Activated T-cell treated with anti-CD3 and anti-CD28 coated beads, Interleukin-2, amount 50 U/mL, for 4 hours (primary cell): ENCODE data around the gene CHST11. TPM values are rescaled to one million over a fixed set of nuclear protein-coding genes. Genes with fewer than 3 reads are reported as not detected.
A peak's percentile ranks its signal among the peaks of the same experiment; 100 is the strongest.
"Not testable (repeated sequence)": the region's sequence is repeated elsewhere in the genome, so short reads cannot be mapped to it uniquely, and the experiment has no call there.

Experiments
- ATAC-seq, 2 donors: fragments of 200-7000 bp; cut with Tn5 transposase; one replicate each; pipeline ENCODE4 v1.10.0; 2021
- DNase-seq: peaks from one replicate; pipeline ENCODE4 v3.0.0-alpha.2; 2020
- H3K27me3 Mint-ChIP-seq: one replicate; pipeline ENCODE4 v1.8.0; 2021; ENCODE audit warnings: low read depth, mixed read lengths
- H3K36me3 Mint-ChIP-seq: one replicate; pipeline ENCODE4 v1.8.0; 2022; ENCODE audit warnings: mixed read lengths; ENCODE audit not compliant: insufficient read depth
- H3K4me1 Mint-ChIP-seq: one replicate; pipeline ENCODE4 v1.8.0; 2021; ENCODE audit warnings: low read depth, mixed read lengths
- H3K4me3 Mint-ChIP-seq: one replicate; pipeline ENCODE4 v1.8.0; 2021; ENCODE audit warnings: mild to moderate bottlenecking, moderate library complexity, mixed read lengths
- H3K9me3 Mint-ChIP-seq: one replicate; pipeline ENCODE4 v1.8.0; 2021; ENCODE audit warnings: mixed read lengths
- total RNA-seq, 3 donors: library from RNA; stranded (reverse); gene quantifications; one replicate each; pipeline ENCODE4 v1.2.1, GENCODE V29; 2021

Gene CHST11
- total RNA-seq, 3 donors from 2014 or later = 40.5 to 70.7 (median 61.7) TPM

DNA sequence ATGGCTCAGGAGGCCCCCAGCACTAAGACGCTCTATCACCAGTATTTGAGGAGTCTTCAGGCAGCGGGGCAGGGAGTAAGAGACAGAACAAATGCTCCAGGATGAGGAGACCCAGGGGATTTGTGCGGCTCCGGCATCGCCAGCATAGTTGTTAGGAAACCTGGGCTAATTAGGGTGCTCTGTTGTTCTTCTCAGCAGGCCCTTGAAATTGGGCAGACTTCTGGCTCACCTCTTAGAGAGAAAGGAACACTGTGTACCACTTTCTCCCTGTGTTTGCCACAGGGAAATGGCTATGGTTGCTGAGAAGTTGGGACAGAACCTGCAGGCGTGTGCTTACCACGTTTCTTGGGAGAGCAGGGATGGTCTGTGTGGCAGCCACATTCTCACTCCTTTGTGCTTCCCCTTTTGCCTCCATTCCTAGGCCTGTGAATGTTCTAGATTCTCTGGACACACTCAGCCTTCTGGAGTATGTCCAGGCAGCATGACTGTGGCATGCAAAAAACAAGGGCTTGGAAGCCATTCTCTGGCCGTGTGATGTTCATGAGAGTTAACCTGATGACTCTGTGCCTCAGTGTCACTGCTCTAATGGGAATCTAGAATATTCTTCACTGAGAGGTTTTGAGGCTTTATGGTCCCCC is 109.0 kb downstream of the CHST11 start:
- Mint-ChIP-seq H3K4me1 (peaks cover 59% of the 10 kb centered on the region), H3K9me3 (peaks cover 4% of the 10 kb centered on the region), H3K36me3 (peaks cover 26% of the 10 kb centered on the region), H3K27me3 (no peaks in the 10 kb centered on the region), H3K4me3 (no peak overlapping the region)
- DNase-seq = no peak
- ATAC-seq = no peak

DNA sequence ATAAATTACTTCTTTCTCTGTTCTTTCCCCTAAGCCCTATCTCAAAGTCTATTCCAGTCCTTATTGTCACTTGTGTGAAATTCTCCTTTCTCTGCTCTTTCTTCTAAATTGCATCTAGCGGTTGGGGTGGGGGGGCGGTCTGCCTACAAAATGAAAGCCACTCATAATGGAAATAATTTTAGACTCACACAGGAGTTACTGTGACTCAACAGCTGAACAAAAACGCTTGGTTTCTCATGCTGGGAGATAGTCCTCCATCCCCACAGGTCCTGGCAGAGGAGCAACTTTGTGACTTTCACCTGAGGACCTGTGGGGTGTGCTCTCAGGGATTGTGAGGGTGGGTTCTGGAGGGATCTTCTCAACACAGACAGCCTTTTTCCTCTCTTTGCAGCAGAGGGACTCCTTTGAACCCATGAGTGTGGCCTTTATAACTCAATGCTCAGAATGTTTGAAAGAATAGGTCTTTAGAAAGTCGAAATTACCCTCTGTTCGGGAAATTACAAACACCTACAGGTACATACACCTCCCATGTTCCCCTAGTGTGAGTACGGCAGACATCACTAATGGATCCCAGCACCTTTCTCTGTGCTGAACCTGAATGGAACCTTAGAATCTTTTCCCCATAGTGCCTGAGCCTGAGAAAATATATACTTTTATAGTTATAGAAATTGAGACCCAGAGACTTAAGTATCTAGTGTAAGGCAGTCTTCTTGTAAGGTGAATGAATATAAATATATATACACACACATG is 109.7 kb downstream of the CHST11 start:
- Mint-ChIP-seq H3K4me1 (peaks cover 64% of the 10 kb centered on the region), H3K4me3 (no peak overlapping the region), H3K9me3 (peaks cover 4% of the 10 kb centered on the region), H3K27me3 (no peaks in the 10 kb centered on the region), H3K36me3 (peaks cover 25% of the 10 kb centered on the region)
- peak; percentile 36 to 46 for ATAC-seq
- DNase-seq = peak; percentile 22

DNA sequence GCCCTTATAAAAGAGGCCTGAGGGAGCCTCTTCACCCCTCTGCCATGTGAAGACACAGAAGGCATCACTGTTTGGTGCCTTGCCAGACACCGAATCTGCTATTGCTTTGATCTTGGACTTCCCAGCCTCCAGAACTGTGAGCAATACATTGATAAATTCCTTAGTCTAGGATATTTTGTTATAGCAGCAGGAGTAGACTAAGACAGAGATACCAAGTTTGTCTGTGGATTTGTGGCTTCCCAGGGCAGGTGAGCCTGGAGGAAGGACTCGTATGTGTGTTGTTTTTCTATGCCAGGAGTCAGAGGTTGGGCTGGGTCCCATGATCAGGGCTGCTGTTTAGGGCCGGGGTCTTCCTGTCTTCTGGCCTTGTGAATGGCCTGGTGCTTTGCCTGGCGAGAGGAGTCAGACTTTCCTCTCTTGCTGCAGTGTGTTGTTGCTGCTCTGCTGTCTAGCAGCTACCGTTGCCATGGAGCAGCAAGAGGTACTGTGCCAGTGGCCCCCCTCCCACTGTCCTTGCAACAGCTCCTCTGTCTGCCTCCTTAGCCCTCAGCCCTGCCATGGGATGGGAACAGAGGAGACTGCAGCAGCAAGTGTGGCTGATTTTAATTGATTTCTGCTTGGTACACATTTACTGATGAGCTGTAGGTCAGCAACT is 111.2 kb downstream of the CHST11 start:
- no peaks in the 10 kb centered on the region for H3K27me3 Mint-ChIP-seq
- ATAC-seq (no peak), DNase-seq (no peak)
- H3K9me3 Mint-ChIP-seq = peaks cover 4% of the 10 kb centered on the region
- no peak overlapping the region for H3K4me3 Mint-ChIP-seq
- H3K36me3 Mint-ChIP-seq = peaks cover 29% of the 10 kb centered on the region
- H3K4me1 Mint-ChIP-seq = peaks cover 73% of the 10 kb centered on the region

DNA sequence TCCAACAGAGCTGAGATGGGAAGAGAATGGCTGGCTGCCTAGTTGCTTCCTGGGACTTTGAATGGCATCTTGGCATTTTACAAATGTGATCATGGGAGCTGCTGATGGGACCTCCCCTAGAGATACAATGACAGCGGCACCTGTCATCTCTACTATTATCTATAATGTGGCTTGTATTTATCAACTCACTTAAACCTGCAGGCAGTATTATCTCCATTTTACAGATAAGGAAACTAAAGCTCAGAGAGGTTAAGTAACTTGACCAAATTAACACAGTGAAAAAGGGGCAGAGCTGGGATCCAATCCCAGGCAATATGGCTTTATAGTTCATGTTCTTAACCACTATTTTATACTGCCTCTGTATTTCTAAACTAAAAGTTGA is 111.7 kb downstream of the CHST11 start:
- peaks cover 28% of the 10 kb centered on the region for H3K36me3 Mint-ChIP-seq
- H3K4me1 Mint-ChIP-seq = peaks cover 71% of the 10 kb centered on the region
- peaks cover 4% of the 10 kb centered on the region for H3K9me3 Mint-ChIP-seq
- ATAC-seq = no peak
- no peaks in the 10 kb centered on the region for H3K27me3 Mint-ChIP-seq
- DNase-seq = no peak
- no peak overlapping the region for H3K4me3 Mint-ChIP-seq

DNA sequence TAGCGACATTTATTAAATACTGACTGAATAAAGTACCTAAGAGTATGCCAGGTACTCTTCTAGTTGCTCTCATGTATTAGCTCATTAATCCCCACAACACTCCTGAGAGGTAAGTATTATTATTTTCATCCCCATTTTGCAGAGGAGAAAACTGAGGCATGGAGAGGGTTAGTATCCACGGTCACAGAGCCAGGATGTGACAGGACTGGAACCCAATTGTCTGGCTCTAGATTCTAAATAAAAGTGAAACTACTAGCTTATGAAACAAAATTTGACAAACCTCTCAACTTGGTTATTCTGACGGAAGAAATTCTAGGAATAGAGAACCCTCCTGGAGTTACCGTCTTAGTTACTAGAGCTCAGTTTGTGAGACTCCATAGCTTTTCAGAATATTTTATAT is 112.2 kb downstream of the CHST11 start:
- Mint-ChIP-seq H3K27me3 (no peaks in the 10 kb centered on the region), H3K4me3 (no peak overlapping the region), H3K9me3 (peaks cover 4% of the 10 kb centered on the region), H3K36me3 (peaks cover 27% of the 10 kb centered on the region), H3K4me1 (peaks cover 69% of the 10 kb centered on the region)
- no peak for ATAC-seq
- DNase-seq = no peak

DNA sequence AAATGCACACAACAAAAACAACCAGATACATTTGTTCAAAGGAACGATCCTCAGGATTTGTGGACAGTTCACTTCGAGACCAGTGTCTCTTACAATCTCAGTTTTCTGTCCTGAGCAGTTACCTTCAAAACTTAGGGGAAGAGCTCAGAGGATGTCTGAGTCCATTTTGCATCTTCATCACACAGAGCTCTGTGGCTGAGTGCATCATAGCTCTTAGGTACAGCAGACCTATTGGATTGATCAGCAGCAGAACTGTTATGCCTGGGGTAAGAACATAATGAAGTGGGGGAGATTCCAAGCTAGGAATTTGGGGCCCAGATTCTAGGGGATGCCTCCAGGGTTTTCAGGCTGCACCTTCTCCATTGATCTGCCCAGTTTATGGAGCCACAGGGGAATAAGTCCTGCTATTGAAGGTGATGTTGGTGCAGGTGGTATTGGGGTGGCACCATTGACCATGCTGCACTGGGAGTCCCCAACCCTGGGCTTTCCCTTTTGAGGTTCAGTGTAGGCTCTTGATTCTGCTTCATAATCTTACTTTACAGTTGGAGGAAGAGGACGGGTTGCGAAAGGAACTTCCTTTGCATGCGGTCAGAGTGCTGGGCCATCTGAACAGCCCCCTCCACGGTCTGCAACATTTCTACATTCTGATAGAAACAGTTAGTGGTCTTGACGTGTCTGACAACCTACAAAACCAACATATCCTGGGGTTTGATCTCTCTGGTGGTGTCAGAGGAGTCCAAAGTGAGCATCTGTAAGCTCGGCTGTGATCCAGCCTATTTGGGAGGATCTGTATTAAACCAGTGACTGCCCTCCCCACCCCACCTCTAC is 112.8 kb downstream of the CHST11 start:
- H3K4me1 Mint-ChIP-seq = peaks cover 69% of the 10 kb centered on the region
- peak overlapping the region; percentile 22 for H3K4me3 Mint-ChIP-seq

DNA sequence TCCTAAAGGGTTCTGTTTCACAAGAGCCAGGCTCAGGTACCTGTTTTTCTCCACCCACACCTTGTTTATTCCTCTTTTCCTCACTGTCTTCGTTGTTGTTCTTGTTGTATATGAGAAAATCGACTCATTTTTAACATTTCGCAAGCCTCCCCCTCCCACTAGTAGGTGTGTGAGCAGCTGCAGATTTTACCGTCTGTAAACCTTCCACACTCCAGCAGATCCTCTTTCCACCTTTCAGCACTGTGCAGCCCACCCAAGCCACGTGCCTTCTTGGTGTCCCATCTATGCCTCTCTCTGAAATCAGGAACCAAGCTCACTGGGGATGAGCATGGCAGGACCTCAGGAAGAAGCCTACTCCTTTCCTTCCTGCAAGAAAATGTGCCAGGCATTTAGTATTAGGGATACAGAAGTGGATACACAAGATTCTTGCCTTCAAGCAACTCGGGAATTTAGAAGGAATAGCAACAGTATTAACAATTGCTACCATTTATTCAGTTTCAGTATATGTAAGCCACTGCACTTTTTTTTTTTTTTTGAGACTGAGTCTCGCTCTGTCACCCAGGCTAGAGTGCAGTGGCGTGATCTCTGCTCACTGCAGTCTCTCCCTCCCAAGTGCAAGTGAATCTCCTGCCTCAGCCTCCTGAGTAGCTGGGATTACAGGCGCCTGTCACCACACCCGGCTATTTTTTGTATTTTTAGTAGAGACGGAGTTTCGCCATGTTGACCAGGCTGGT is 113.6 kb downstream of the CHST11 start:
- DNase-seq = no peak
- peaks cover 21% of the 10 kb centered on the region for H3K36me3 Mint-ChIP-seq
- H3K9me3 Mint-ChIP-seq = no peaks in the 10 kb centered on the region
- H3K4me1 Mint-ChIP-seq = peaks cover 73% of the 10 kb centered on the region
- H3K27me3 Mint-ChIP-seq = no peaks in the 10 kb centered on the region
- H3K4me3 Mint-ChIP-seq = peak overlapping the region; percentile 22
- ATAC-seq = peak in 1 of 2 donors; percentile 16

More for the DNA sequence above, 112.8 kb downstream of the CHST11 start:
- Mint-ChIP-seq H3K27me3 (no peaks in the 10 kb centered on the region), H3K9me3 (peaks cover 1% of the 10 kb centered on the region), H3K36me3 (peaks cover 23% of the 10 kb centered on the region)
- DNase-seq (no peak), ATAC-seq (peak; percentile 76 to 81)

DNA sequence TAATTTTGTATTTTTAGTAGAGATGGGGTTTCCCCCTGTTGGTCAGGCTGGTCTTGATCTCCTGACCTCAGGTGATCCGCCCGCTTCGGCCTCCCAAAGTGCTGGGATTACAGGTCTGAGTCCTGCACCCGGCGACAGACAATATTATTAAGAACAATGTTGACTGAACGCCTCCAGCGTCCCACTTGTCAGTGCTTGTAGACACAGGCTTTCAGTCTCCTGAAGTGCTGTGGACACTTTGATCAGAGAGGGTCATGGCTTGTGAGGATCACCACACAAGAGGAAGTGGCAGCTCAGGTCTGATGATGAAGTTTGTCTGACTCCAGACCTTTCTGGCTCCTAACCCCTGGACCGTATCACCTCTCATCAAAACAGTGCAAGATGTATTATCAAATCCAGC is 114.6 kb downstream of the CHST11 start:
- ATAC-seq (no peak), DNase-seq (no peak)
- no peaks in the 10 kb centered on the region for H3K27me3 Mint-ChIP-seq
- peaks cover 20% of the 10 kb centered on the region for H3K36me3 Mint-ChIP-seq
- peaks cover 73% of the 10 kb centered on the region for H3K4me1 Mint-ChIP-seq
- no peaks in the 10 kb centered on the region for H3K9me3 Mint-ChIP-seq
- H3K4me3 Mint-ChIP-seq = no peak overlapping the region

DNA sequence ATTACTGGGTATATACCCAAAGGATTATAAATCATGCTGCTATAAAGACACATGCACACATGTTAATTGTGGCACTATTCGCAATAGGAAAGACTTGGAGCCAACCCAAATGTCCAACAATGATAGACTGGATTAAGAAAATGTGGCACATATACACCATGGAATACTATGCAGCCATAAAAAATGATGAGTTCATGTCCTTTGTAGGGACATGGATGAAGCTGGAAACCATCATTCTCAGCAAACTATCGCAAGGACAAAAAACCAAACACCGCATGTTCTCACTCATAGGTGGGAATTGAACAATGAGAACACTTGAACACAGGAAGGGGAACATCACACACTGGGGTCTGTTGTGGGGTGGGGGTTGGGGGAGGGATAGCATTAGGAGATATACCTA is 117.6 kb downstream of the CHST11 start:
- H3K4me3 Mint-ChIP-seq, ATAC-seq, DNase-seq, H3K27me3 Mint-ChIP-seq, H3K9me3 Mint-ChIP-seq: not testable (repeated sequence)
- Mint-ChIP-seq H3K36me3 (peaks cover 14% of the 10 kb centered on the region), H3K4me1 (peaks cover 70% of the 10 kb centered on the region)

DNA sequence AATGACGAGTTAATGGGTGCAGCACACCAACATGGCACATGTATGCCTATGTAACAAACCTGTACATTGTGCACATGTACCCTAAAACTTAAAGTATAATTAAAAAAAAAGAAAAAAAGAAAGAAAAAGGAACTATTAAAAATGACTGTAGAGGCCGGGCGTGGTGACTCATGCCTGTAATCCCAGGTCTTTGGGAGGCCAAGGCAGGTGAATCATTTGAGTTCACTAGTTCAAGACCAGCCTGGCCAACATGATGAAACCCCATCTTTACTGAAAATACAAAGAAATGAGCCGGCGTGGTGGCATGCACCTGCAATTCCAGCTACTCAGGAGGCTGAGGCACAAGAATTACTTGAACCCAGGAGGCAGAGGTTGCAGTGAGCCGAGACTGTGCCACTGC is 118.0 kb downstream of the CHST11 start:
- peaks cover 70% of the 10 kb centered on the region for H3K4me1 Mint-ChIP-seq
- not testable (repeated sequence) for ATAC-seq, H3K9me3 Mint-ChIP-seq, H3K4me3 Mint-ChIP-seq, H3K27me3 Mint-ChIP-seq, DNase-seq
- H3K36me3 Mint-ChIP-seq = peaks cover 14% of the 10 kb centered on the region

DNA sequence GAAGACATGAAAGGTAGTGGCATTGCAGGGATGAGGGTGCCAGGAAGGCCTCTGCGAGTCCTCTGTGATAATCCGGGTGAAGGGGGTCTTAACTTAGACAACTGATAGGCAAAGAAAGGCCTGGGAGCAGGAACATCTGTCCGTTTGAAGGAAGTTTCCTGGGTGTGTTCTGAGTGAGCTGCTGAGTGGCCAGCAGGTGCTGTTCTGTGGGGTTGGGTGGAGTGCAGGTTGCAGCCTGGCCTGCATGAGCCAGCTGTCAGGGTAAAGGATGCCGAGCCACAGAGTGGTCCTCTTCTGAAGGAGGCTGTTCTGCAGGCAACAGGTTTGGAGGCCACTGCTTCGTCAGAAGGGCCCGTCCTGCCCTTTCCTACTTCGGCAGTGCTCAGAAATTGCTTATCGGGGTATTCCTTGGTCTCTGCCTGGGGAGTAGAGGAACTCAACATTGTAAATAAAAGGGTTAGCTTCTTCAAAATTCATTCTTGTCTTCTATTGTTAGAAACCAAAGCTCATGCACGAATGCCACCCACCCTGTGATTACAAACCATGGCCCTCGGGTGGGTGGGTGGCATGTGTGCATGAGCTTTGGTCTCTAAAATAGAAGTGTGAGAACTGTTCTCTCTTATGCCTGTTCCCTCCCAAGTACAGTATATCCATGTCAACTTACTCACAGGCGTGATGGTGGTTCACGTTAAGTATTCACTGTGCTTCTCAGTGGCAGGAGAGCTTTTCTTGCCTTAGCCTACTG is 118.9 kb downstream of the CHST11 start:
- DNase-seq (no peak), ATAC-seq (no peak)
- Mint-ChIP-seq H3K4me1 (peaks cover 70% of the 10 kb centered on the region), H3K4me3 (no peak overlapping the region), H3K9me3 (no peaks in the 10 kb centered on the region), H3K36me3 (peaks cover 13% of the 10 kb centered on the region), H3K27me3 (no peaks in the 10 kb centered on the region)

DNA sequence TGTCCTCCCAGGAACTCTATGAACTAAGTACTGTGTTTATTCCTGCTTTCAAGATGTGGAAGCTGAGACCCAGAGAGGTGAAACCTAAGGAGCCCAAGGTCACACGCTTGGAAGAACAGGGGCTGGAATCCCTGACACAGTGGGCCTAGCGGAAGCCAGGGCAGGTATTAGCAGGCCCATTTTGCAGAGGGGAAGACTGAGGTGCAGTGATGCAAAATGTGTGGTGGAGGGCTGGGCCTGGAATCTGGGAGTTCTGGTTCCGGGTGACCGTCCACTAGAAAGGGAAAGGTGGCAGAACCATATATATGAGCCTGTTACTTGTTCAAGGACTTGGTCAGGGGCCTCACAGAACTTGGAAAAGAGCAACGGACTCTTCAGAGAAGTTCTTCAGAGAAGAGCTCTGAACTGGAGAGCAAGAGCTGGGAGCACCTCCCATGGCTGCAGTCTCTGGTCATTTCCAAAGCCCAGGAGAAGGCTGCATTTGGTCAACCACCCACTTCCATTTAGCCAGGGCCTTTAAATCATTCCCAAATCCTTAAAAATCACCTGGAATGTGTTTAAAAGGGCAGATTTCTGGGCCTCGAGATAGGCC is 119.5 kb downstream of the CHST11 start:
- no peak overlapping the region for H3K4me3 Mint-ChIP-seq
- no peaks in the 10 kb centered on the region for H3K27me3 Mint-ChIP-seq
- no peak for ATAC-seq
- H3K4me1 Mint-ChIP-seq = peaks cover 72% of the 10 kb centered on the region
- no peaks in the 10 kb centered on the region for H3K9me3 Mint-ChIP-seq
- H3K36me3 Mint-ChIP-seq = peaks cover 13% of the 10 kb centered on the region
- DNase-seq = no peak
